Keratinocyte (primary cell): ENCODE measurements around the gene PGAP1. TPM values are rescaled to one million over a fixed set of nuclear protein-coding genes. Genes with fewer than 3 reads are reported as not detected.

Experiments used
- DNase-seq: peaks from one replicate; pipeline ENCODE4 v3.0.0-alpha.2; 2011; ENCODE audit warnings: low read depth, missing footprints, low spot score
- FAIRE-seq: peaks from 2 replicates; lab custom pipeline; 2011; peaks lifted over from hg19 to GRCh38; lab: Jason Lieb, UNC
- H2AFZ ChIP-seq: 2 replicates; pipeline ENCODE4 v1.6.0; 2012; ENCODE audit warnings: low read length, control low read depth, inconsistent platforms; ENCODE audit not compliant: control insufficient read depth
- H3K27ac ChIP-seq: 2 replicates; pipeline ENCODE4 v1.5.1; 2011; ENCODE audit warnings: low read length; ENCODE audit not compliant: control insufficient read depth, insufficient read depth
- H3K27me3 ChIP-seq: 3 replicates; pipeline ENCODE4 v1.6.0; 2011; ENCODE audit warnings: low read length; ENCODE audit not compliant: control insufficient read depth, insufficient read depth; ENCODE audit errors: extremely low read depth
- H3K36me3 ChIP-seq, 2 experiments: 2 replicates in 1 of 2; 3 replicates in 1 of 2; pipeline ENCODE4 v1.5.1; 2011; ENCODE audit warnings: low read length in 2 of 2, mild to moderate bottlenecking in 1 of 2; ENCODE audit not compliant: control insufficient read depth in 2 of 2, insufficient read depth in 2 of 2; ENCODE audit errors: extremely low read depth in 1 of 2
- H3K4me1 ChIP-seq: 3 replicates; pipeline ENCODE4 v1.5.1; 2011; ENCODE audit warnings: low read length; ENCODE audit not compliant: control insufficient read depth, insufficient read depth; ENCODE audit errors: extremely low read depth
- H3K4me2 ChIP-seq: 3 replicates; pipeline ENCODE4 v1.6.0; 2011; ENCODE audit warnings: low read depth, low read length; ENCODE audit not compliant: control insufficient read depth, insufficient read depth; ENCODE audit errors: extremely low read depth
- H3K4me3 ChIP-seq, 3 experiments: fragments of 200-600 bp in 1 of 3; sonication (generic) in 1 of 3; 2 replicates in 2 of 3; 3 replicates in 1 of 3; pipeline ENCODE4 v1.5.1; 2011 to 2016; ENCODE audit warnings: low read length in 3 of 3, mild to moderate bottlenecking in 3 of 3, control low read depth in 2 of 3, inconsistent platforms in 1 of 3, low read depth in 1 of 3, mixed read lengths in 1 of 3, mixed run types in 1 of 3, moderate library complexity in 1 of 3; ENCODE audit not compliant: control insufficient read depth in 2 of 3, insufficient read depth in 2 of 3; ENCODE audit errors: extremely low read depth in 1 of 3
- H3K79me2 ChIP-seq: 2 replicates; pipeline ENCODE4 v1.6.0; 2012; ENCODE audit warnings: low read length; ENCODE audit not compliant: control insufficient read depth, insufficient read depth
- H3K9ac ChIP-seq: 3 replicates; pipeline ENCODE4 v1.6.0; 2011; ENCODE audit warnings: low read length; ENCODE audit not compliant: control insufficient read depth, insufficient read depth; ENCODE audit errors: extremely low read depth
- H3K9me1 ChIP-seq: 3 replicates; pipeline ENCODE4 v1.6.0; 2011; ENCODE audit warnings: low read length; ENCODE audit not compliant: control insufficient read depth, insufficient read depth; ENCODE audit errors: extremely low read depth
- H3K9me3 ChIP-seq: 2 replicates; pipeline ENCODE4 v1.5.1; 2012; ENCODE audit warnings: low read depth, low read length; ENCODE audit not compliant: control insufficient read depth
- H4K20me1 ChIP-seq: 3 replicates; pipeline ENCODE4 v1.6.0; 2011; ENCODE audit warnings: low read length; ENCODE audit not compliant: control insufficient read depth, insufficient read depth; ENCODE audit errors: extremely low read depth
- EZH2 ChIP-seq: IDR thresholded peaks from one replicate; pipeline ENCODE4 v1.6.1; 2012; ENCODE audit warnings: inconsistent platforms, mild to moderate bottlenecking, low read length, moderate library complexity
- dilution Hi-C: fragments of 300-500 bp; cut with MboI; formaldehyde crosslinking; loops from one replicate; pipeline ENCODE4 v1.7.0; 2020; ENCODE audit warnings: low sequenced_read_pairs; ENCODE audit not compliant: extremely low pct_ligation_motif_present
- polyA plus RNA-seq, 5 experiments: library from polyadenylated mRNA; depleted of rRNA in 3 of 5; stranded (reverse) in 3 of 5; stranded (forward) in 1 of 5; unstranded in 1 of 5; fragments of >200 nt; gene quantifications; 1 replicate in 1 of 5; 2 replicates in 3 of 5; 3 replicates in 1 of 5; pipeline versions ENCODE4 v1.2.1 to v1.2.3, GENCODE V29; 2011 to 2012; ENCODE audit warnings: missing spikeins in 2 of 5, low read depth in 1 of 5, low replicate concordance in 1 of 5
- TF ChIP-seq, protein P1 (sequence below), 3 experiments: IDR thresholded peaks in 1 of 3; conservative IDR thresholded peaks in 1 of 3; optimal IDR thresholded peaks in 1 of 3; 2 replicates in 2 of 3; 3 replicates in 1 of 3; pipeline versions ENCODE3 to v1.5.1; 2011; ENCODE audit warnings: low read length in 3 of 3, mild to moderate bottlenecking in 3 of 3, moderate library complexity in 2 of 3, control low read depth in 1 of 3, inconsistent platforms in 1 of 3; ENCODE audit not compliant: insufficient read depth in 2 of 3; ENCODE audit errors: extremely low read depth in 1 of 3

Gene PGAP1
- polyA plus RNA-seq, 1 donor (not counting 4 experiments of a cell fraction or from before 2014, with no cell fraction given): 7.1 TPM

DNA sequence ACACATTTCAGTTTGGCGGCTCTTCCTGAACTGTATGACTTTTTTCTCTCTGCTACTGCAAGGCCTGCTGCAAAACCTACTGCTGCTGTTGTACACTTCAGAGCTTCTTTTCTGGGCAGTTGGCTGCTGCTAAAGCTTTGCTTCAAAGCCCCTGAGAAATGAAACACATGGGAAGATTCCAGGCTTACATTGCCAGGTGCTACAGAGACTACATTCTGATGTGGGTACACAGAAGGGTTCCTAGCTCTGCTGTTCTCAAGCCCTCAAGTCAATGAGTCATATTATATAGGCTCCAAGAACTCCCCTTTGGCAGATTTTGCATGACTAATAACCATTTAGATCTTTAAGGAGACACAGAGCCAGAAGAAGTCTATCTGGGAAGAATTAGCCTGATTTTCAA is 12.9 kb upstream of the PGAP1 start:
- peaks cover 2% of the 10 kb centered on the region for H3K9me1 ChIP-seq
- no peaks in the 10 kb centered on the region for H3K36me3 ChIP-seq
- H3K9me3 ChIP-seq: no peaks in the 10 kb centered on the region
- H3K27ac ChIP-seq: no peak overlapping the region
- peak; percentile 77 for FAIRE-seq
- peak overlapping the region; percentile 45 for H3K4me2 ChIP-seq
- H2AFZ ChIP-seq: peak overlapping the region; percentile 28
- no peak overlapping the region for H3K4me3 ChIP-seq
- dilution Hi-C loops: no loop called here
- peaks cover 10% of the 10 kb centered on the region for H3K4me1 ChIP-seq
- TF ChIP-seq, protein P1, sequence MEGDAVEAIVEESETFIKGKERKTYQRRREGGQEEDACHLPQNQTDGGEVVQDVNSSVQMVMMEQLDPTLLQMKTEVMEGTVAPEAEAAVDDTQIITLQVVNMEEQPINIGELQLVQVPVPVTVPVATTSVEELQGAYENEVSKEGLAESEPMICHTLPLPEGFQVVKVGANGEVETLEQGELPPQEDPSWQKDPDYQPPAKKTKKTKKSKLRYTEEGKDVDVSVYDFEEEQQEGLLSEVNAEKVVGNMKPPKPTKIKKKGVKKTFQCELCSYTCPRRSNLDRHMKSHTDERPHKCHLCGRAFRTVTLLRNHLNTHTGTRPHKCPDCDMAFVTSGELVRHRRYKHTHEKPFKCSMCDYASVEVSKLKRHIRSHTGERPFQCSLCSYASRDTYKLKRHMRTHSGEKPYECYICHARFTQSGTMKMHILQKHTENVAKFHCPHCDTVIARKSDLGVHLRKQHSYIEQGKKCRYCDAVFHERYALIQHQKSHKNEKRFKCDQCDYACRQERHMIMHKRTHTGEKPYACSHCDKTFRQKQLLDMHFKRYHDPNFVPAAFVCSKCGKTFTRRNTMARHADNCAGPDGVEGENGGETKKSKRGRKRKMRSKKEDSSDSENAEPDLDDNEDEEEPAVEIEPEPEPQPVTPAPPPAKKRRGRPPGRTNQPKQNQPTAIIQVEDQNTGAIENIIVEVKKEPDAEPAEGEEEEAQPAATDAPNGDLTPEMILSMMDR (optimal IDR thresholded peaks at IDR 0.05 in 1 of 3, IDR thresholded peaks at IDR 0.05 in 1 of 3, conservative IDR thresholded peaks at IDR 0.05 in 1 of 3; ENCODE audit: extremely low read depth in 1 of 3, insufficient read depth in 2 of 3, low read length in 3 of 3): no peak
- no peak for TF ChIP-seq EZH2
- H3K9ac ChIP-seq: no peak overlapping the region
- no peak for DNase-seq
- no peaks in the 10 kb centered on the region for H3K27me3 ChIP-seq
- no peaks in the 10 kb centered on the region for H4K20me1 ChIP-seq
- no peaks in the 10 kb centered on the region for H3K79me2 ChIP-seq

DNA sequence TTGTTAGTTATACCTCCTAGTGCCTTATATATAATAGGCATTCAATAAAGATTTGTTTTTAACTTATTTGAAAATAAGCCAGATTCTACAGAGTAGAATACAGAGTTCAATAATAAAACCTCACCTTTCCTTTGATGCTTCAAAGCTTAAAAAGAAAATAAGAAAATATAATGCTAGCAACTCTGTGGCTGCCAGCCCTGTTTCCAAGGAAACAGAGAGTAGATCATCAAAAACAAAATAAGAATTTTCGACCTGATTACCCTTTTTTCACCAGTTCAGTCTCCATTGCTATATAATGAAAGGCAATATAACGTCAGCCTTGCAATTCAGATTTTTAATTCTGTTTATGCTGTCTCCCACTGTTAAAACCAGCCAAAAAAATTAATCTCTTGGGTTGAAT is 8.9 kb upstream of the PGAP1 start:
- TF ChIP-seq, protein P1 (optimal IDR thresholded peaks at IDR 0.05 in 1 of 3, IDR thresholded peaks at IDR 0.05 in 1 of 3, conservative IDR thresholded peaks at IDR 0.05 in 1 of 3; ENCODE audit: extremely low read depth in 1 of 3, insufficient read depth in 2 of 3, low read length in 3 of 3): no peak
- no peak for TF ChIP-seq EZH2
- Histone ChIP-seq H3K4me2 (no peak overlapping the region), H3K36me3 (no peaks in the 10 kb centered on the region), H3K27me3 (no peaks in the 10 kb centered on the region), H3K4me1 (peaks cover 19% of the 10 kb centered on the region), H3K4me3 (no peak overlapping the region), H2AFZ (no peak overlapping the region), H3K9ac (no peak overlapping the region), H4K20me1 (no peaks in the 10 kb centered on the region), H3K27ac (no peak overlapping the region), H3K79me2 (no peaks in the 10 kb centered on the region), H3K9me3 (no peaks in the 10 kb centered on the region), H3K9me1 (peaks cover 2% of the 10 kb centered on the region)
- dilution Hi-C loops: no loop called here
- no peak for FAIRE-seq
- DNase-seq: no peak
